Activated CD4-positive, alpha-beta T cell treated with anti-CD3 and anti-CD28 coated beads, Interleukin-2, amount 50 U/mL, for 48 hours (primary cell): ENCODE data around the gene ANKH.
A peak's percentile ranks its signal among the peaks of the same experiment; 100 is the strongest.

Source experiments
- DNase-seq, 2 experiments: peaks; one replicate each; pipeline ENCODE4 v3.0.0-alpha.2; 2020

Gene ANKH

GRCh38 chr5:14678773-14679334, 192.7 kb downstream of the ANKH start:
- no peak for DNase-seq

DNA sequence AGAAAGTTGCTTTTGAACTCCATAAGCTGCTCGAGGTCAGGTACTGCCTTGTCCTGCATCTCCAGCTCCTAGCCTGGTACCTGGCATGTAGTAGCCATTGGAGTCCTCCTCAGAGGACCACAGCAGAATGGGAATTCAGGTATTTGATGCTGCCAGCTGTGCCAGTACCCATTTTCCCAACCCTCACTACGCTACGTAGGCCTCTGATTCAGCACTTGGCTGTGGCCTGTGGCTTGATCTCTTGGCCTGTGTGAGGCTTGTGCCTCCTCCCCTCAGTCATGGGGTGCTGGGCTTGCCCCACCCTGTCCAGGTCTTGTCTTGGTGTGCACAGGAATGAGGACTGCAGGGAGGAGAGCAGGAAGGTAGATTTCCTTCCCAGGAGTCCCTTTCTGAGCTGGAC, 195.3 kb downstream of the ANKH start:
- DNase-seq = peak; percentile 30 to 41

DNA sequence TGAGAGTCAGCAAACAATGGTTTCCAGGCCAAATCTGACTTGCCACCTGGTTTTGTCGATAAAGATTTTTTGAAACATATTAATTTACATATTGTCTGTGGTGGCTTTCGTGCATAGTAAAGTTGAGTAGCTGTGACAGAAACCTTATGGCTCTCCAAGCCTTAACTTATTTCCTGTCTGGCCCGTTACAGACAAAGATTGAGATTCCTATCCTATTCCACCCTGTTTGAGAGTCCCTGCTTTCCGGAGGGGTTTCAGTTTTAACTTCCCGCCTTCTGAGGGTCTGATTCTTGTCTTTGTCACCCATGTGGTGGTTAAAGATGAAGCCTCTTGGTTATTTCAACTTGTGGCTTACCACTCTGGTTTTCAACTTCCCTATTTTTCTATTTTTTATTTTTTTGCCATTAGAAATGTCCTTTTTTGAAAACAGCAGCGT, 195.7 kb downstream of the ANKH start:
- no peak for DNase-seq

DNA sequence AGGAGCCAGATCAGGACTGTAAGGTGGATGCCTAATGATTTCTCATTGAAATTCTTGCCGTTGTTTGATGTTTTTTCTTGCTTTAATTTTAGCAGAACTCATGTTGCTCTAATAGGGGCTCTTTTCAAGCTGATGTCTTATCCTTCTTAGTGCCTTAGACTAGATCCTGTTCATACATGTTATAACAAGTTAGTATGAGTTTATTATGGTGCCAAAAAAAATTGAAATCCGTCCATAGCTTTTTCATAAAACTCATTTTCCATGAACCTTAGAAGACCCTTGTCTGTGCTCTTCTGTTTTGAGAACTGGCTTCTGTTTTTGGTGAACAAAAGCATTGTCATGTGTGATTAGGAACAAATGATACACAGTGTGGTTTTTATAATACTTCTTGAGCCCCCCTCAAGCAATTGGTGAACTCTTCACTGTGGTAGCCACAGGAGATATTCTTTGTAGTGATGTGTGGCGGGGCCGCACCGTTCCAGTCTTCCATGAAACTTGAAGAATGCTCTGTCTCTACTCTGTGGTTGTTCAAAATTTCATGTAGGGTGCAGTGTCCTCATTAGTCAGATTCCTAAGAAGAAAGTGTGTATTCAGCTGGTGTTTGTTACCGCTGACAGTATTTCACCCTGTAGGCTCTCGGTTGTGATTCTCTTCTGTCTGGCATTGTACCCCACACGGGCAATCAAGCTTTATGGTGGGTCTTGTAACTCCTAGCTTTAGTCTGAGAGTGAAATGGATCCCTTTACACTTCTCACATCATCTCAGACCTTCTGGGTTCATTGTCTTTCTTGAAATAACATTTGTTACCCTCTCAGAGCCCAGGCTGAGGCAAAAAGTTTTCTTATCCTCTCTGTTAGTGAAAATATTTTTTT, 196.4 kb downstream of the ANKH start:
- peak in 1 of 2 experiments; percentile 32 for DNase-seq

DNA sequence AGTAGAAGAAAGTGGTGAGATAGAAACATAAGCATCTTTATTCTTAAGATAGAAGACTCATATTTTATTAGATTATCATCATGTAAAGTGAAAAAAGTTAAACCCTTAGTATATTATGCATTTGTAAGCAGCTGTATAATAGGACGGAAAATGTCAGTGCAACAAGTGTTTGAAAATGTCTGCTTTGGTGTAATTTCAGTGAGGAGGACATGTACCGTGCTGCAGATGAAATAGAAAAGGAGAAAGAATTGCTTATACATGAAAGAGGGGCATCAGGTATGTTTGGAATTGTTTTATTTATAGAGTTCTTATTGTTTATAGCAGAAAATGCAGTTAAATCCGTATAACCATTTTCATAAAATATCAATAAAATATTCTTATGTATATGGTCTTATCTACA, 198.1 kb downstream of the ANKH start:
- DNase-seq = no peak

DNA sequence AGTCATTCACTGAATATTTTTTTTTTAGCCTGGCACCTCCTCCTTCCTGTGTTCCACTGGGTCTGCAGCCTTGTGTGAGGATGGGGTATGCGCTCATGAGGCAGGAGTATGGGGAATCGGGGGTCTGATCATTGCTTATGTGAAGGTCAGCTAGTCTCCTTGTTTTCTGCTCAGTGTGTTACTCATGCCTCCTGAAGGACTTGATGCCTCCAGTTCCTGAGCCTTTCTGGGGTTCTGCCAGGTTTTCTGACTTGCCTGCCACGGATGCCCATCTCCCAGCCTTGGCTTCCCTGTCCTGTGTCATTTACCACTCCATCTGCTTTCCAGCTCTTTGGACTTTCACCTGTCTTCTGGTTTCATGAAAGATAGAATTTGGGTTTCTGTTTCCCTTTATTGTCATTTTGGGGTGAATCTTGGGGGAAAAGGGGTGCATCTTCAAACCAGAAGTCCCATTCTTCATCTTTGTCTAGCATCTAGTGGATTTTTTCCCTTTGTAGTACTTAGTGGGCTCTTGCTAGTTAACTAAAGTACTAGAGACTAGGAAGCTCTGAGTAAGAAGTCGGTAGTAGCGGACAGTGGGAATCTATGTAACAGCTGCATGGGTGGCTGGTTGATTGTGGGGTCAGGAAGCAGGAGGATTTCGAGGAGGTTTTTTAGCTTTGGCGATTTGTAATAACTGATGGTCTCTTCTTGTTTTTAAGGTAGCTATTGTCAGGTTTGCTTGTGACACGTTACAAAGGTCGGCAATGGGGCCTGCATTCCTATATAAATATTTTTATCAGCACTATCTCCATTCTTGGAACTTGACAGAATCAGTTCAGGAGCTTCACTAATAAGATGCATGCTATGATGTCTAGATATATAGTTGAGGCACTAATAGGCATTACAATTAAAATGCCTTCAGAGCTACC, 198.8 kb downstream of the ANKH start:
- no peak for DNase-seq

- no peak for DNase-seq
Measured at GRCh38 chr5:14672082-14672481, 199.5 kb downstream of the ANKH start.

GRCh38 chr5:14671414-14671813, 200.2 kb downstream of the ANKH start:
- no peak for DNase-seq

GRCh38 chr5:14669975-14670374, 201.6 kb downstream of the ANKH start:
- DNase-seq = no peak

- no peak for DNase-seq
Measured at GRCh38 chr5:14669415-14669814, 202.2 kb downstream of the ANKH start.

DNA sequence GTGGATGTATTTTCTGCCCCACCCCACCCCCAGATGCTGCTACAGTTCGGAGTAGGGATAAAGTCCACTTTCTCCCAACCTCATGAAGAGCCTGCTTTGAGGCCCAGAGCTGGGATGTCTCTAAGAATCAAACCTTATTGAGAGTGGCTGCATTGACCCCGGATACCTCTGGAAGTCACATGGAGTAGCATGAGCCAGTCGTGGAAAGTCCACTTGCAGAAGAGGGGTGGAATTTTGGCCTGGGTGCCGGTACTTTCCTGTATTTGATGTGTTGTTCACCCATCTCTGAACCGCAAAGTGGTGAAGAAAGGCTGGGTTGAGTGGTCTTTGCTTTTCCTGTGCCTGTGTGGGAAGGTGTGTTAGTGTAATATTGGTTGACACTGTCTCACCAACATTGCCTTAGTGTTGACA, 203.4 kb downstream of the ANKH start:
- peak in 1 of 2 experiments; percentile 24 for DNase-seq

DNA sequence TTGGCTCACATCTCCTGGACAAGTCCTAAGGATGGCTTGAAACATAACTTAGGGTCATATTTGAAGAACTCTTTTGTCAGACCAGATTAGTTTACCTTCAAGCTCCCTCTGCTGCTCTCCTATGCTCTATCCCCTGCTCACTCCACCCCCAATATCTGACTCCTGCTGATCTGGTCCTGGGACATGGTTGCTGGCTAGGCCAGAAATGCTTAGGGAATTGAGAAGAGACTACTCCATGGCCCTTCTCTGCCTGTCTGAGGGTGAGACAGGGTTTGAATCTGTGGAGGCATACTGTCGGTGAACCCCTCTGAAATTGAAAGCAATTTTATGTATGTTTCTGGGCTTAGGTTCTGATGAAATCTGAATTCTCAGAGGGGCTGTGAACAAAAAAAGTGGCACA, 203.8 kb downstream of the ANKH start:
- DNase-seq = no peak

DNA sequence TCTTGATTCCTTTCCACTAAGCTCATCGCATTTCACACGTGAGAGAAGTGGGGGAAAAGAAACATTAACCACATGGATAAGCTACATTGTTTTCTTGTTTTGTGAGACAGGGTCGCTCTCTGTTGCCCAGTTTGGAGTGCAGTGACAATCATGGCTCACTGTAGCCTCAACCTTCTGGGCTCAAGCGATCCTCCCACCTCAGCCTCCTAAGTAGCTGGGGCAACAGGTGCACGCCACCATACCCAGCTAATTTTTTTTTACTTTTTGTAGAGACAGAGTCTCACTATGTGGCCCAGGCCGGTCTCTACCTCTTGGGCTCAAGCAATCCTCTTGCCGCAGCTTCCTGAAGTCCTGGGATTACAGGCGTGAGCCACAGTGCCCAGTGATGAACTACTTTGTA, 204.3 kb downstream of the ANKH start:
- DNase-seq = no peak

DNA sequence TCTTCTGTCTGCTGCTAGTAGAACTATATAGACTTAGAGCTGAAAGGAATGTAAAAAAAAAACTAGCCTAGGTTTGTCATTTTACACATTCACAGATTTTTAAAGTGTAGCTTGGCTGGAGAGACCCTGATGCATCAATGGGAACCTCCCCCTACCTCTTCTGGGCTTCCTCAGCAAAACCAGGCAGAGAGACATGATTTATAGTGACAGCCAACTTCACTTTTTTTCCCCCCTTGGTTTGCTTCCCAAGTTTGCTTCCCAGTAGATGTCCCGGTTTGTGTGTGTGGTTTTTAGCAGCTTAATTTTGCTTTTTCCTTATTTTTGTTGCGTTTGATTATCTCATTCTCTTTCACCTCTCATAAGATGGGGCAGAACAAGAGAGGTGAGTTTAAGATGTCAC, 205.2 kb downstream of the ANKH start:
- no peak for DNase-seq

GRCh38 chr5:14665949-14666348, 205.6 kb downstream of the ANKH start:
- DNase-seq = peak; percentile 57 to 65

DNA sequence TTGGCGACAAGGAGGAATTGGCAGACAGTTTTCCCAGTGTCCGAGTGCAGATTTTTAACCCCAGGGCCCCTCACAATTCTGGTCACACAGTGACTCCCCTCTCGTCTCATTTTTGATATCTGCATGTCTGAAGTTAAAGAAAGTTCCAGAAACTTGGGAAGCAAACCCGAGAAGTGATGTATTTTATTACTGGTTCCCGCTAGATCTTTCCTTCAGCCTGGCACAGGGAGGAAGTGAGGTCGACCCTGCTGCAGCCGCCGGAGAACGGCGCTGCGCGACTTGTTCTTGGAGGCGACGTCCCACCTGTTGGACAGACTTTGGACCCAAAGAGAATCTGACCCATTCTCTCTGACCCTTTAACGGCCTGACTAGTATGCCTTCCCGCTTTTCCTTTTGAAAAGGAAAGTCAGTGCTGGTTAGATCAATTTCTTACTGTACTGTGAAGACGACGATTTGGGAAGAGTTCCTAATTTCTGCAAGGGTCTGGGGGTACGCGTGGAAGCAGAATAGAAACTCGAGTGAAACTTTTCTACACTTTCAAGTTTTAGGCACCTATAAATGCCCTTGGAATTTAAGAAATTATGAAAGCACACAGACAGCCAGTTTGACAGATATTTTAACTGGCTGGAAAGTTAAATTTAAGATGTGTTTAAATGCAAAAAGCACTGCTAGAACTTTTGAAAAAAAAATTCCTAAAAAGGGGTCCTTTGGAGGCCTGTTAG, 206.3 kb downstream of the ANKH start:
- peak; percentile 32 to 46 for DNase-seq

- peak; percentile 87 to 89 for DNase-seq
Measured at GRCh38 chr5:14664270-14665100, 207.1 kb downstream of the ANKH start, which contains the start of gene OTULIN. Gene OTULIN, plus strand, starts transcription at chr5:14664718. Its CDS starts 108 bp downstream, at chr5:14664826.

DNA sequence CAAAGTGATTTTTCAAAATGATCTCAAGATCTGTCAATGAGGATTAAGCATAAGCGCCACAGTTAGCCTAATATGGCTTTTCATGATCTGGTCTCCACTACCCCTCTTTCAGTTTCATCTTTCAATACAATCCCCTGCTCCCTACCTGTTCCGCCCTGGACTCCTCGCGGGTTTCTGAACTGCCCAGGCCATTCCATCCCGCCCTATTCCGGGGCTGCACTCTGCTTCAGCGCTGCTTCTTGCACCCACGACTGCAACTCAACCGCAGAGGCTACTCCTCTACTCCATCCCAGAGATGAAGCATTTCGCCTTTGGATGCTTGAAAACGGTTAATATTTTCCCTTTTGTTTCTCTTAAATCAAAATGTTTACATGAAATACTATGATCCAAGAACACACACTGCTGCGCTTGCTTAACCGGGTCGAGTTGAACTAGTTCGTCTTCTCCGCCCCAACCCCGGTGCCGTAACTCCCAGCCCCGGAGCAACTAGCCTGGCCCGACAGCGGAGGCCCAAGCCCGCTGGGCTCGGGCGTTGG, 207.8 kb downstream of the ANKH start:
- DNase-seq = no peak

- DNase-seq = no peak
Measured at GRCh38 chr5:14662721-14663260, 208.8 kb downstream of the ANKH start.

DNA sequence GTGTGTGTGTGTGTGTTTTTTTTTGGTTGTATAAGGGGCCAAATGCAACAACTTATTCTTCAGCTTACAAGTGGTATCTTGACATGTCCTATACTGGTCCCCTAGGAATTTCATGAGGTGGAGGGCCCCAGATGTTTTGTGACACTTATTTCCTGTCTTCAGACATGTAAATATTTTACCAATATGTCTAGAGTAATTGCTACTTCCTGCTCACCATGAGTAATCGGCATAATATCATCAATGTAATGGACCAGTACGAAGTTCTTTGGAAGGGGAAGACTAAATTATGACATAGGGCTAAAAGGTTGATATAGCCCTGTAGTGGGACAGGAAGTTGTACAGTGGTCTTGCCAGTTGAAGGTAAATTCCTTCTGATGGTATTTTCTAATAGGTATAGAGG, 210.7 kb downstream of the ANKH start:
- DNase-seq = no peak
